Cardiac septum (tissue), 1 donor: ENCODE results near the gene TAS2R7. TPM values are rescaled to one million over a fixed set of nuclear protein-coding genes. Genes with fewer than 3 reads are reported as not detected.

Source experiments
- DNase-seq: peaks from one replicate; pipeline ENCODE4 v3.0.0-alpha.2; 2020; ENCODE audit warnings: low spot score
- intact Hi-C: fragments of 100-400 bp; cut with DNase I; formaldehyde crosslinking; loops from one replicate; pipeline ENCODE4 v1.14.0; 2022
- total RNA-seq: library from RNA; stranded (reverse); fragmentation: NEBNext Ultra II Directional; extraction: Animal tissue kit (Norgen Biotek cat#: 25700); gene quantifications from one replicate; pipeline ENCODE4 v1.2.1, GENCODE V29; 2021
- donor health status: DM: no; HTN: no; CAD: no.

Gene TAS2R7
- total RNA-seq, 1 donor from 2014 or later: not detected

DNA sequence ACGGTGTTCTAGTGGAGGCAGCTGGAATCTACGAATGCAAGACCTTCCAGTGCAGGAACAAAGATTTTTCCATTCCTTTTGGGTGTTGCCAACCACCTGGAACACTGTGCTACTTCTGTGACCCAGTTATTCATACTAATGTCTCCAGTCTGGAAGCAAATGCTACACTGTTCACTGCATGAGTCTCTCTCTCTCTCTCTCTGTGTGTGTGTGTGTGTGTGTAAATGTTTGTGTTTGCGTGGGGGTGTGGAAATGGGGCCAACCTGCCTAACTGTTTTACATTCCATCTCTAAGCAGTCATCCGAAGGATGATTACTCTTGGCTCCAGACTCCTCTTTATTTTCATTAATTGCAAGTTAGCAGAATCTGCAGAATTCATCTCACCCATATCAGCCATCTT, 49.4 kb downstream of the TAS2R7 start:
- no peak for DNase-seq
- intact Hi-C loops: loop anchor here (5.0 kb wide), 1 partner anchor 141 kb away; the partner anchor contains the start of gene MAGOHB

Other genes with a start within 250 kb of the TAS2R7 start
- 11.7 TPM for gene MAGOHB, start 189.0 kb downstream of the TAS2R7 start, total RNA-seq
- 0.16 TPM for gene STYK1, start 128.6 kb downstream of the TAS2R7 start, total RNA-seq
- 998 TPM for gene YBX3, start 79.3 kb downstream of the TAS2R7 start, total RNA-seq
- not detected for gene TAS2R8, start 4.7 kb upstream of the TAS2R7 start, total RNA-seq
- gene TAS2R9, start 7.5 kb upstream of the TAS2R7 start, total RNA-seq: not detected
- 0.30 TPM for gene TAS2R10, start 23.7 kb upstream of the TAS2R7 start, total RNA-seq
- gene PRR4, start 46.8 kb upstream of the TAS2R7 start, total RNA-seq: 2.6 TPM
- 10.2 TPM for gene PRH1, start 81.6 kb upstream of the TAS2R7 start, total RNA-seq
- gene TAS2R13, start 106.9 kb upstream of the TAS2R7 start, total RNA-seq: 1.0 TPM
- not detected for gene PRH2, start 126.6 kb upstream of the TAS2R7 start, total RNA-seq
- gene TAS2R14, start 136.6 kb upstream of the TAS2R7 start, total RNA-seq: 1.3 TPM
- gene TAS2R50, start 184.3 kb upstream of the TAS2R7 start, total RNA-seq: 0.97 TPM
- gene TAS2R20, start 195.7 kb upstream of the TAS2R7 start, total RNA-seq: 1.3 TPM
- 1.5 TPM for gene TAS2R19, start 220.0 kb upstream of the TAS2R7 start, total RNA-seq
- 2.1 TPM for gene TAS2R31, start 228.8 kb upstream of the TAS2R7 start, total RNA-seq